Prostate gland (tissue), 2 donors: Measurements from ENCODE around the gene SLC9A4. TPM values are rescaled to one million over a fixed set of nuclear protein-coding genes. Genes with fewer than 3 reads are reported as not detected.
A peak's percentile ranks its signal among the peaks of the same experiment; 100 is the strongest.

Experiments used
- DNase-seq: peaks from one replicate; pipeline ENCODE4 v3.0.0-alpha.2; 2019; ENCODE audit warnings: low spot score
- H3K27ac ChIP-seq, 2 donors: fragments of 200-600 bp; sonication (generic); 2 replicates each; pipeline ENCODE4 v1.5.1; 2017 to 2019
- H3K27me3 ChIP-seq: fragments of 200-600 bp; sonication (generic); replicated peaks from 2 replicates; pipeline ENCODE4 v1.5.1; 2019; ENCODE audit not compliant: insufficient read depth
- H3K36me3 ChIP-seq, 2 donors: fragments of 200-600 bp; sonication (generic); 1 replicate in 1 of 2; 2 replicates in 1 of 2; pipeline versions ENCODE4 v1.5.1 to v1.8.1; 2017 to 2019
- H3K4me1 ChIP-seq: fragments of 200-600 bp; sonication (generic); replicated peaks from 2 replicates; pipeline ENCODE4 v1.5.1; 2019
- H3K4me3 ChIP-seq, 2 donors: fragments of 200-600 bp; sonication (generic); 2 replicates each; pipeline ENCODE4 v1.5.1; 2017 to 2019
- H3K9me3 ChIP-seq: fragments of 200-600 bp; sonication (generic); 2 replicates; pipeline ENCODE4 v1.5.1; 2017
- CTCF ChIP-seq, 4 experiments: fragments of 200-600 bp in 2 of 4; fragments of 450-650 bp in 2 of 4; sonication (generic) in 2 of 4; IDR thresholded peaks; 1 replicate in 3 of 4; 2 replicates in 1 of 4; pipeline ENCODE4 v1.5.1; 2016 to 2019; ENCODE audit warnings: antibody characterized with exemption in 4 of 4, mild to moderate bottlenecking in 2 of 4, moderate library complexity in 2 of 4
- POLR2A ChIP-seq: fragments of 450-650 bp; IDR thresholded peaks from one replicate; pipeline ENCODE4 v1.6.1; 2016; ENCODE audit warnings: antibody characterized with exemption, mild to moderate bottlenecking
- POLR2AphosphoS5 ChIP-seq: sonication (generic); formaldehyde crosslinking; IDR thresholded peaks from one replicate; pipeline ENCODE4 v1.6.1; 2017; ENCODE audit warnings: antibody characterized with exemption
- WGBS: methylation state at CpG from one replicate; pipeline ENCODE4 v1.1.5; 2018; 5-methylcytosine and 5-hydroxymethylcytosine counted together
- intact Hi-C: fragments of 100-400 bp; cut with DNase I; formaldehyde crosslinking; loops from one replicate; pipeline ENCODE4 v1.14.2; 2022
- total RNA-seq, 2 donors: library from RNA; depleted of rRNA; stranded (reverse); fragments of >200 nt; gene quantifications; one replicate each; pipeline ENCODE4 v1.1.0, GENCODE V29; 2016

The SLC9A4 gene
- total RNA-seq, 2 donors from 2014 or later: not detected

GRCh38 chr2:102520009-102520408 is 47.0 kb downstream of the SLC9A4 start:
- Histone ChIP-seq H3K9me3 (no peaks in the 10 kb centered on the region), H3K4me1 (no peaks in the 10 kb centered on the region), H3K4me3 (no peak overlapping the region), H3K36me3 (no peaks in the 10 kb centered on the region), H3K27me3 (no peaks in the 10 kb centered on the region), H3K27ac (no peak overlapping the region)
- peak; percentile 15 for DNase-seq
- TF ChIP-seq POLR2A (no peak), CTCF (IDR thresholded peaks at IDR 0.05) (peak in 3 of 4 experiments; percentile 47 to 51 (median 48)), POLR2AphosphoS5 (no peak)
- WGBS: 36% methylated on average over 2 of the region's 2 CpGs
- intact Hi-C loops: no loop called here

GRCh38 chr2:102520801-102521200 is 47.8 kb downstream of the SLC9A4 start:
- Histone ChIP-seq H3K4me1 (no peaks in the 10 kb centered on the region), H3K36me3 (no peaks in the 10 kb centered on the region), H3K27ac (no peak overlapping the region), H3K27me3 (no peaks in the 10 kb centered on the region), H3K9me3 (no peaks in the 10 kb centered on the region), H3K4me3 (no peak overlapping the region)
- DNase-seq: no peak
- TF ChIP-seq POLR2AphosphoS5: no peak
- no peak for TF ChIP-seq CTCF (IDR thresholded peaks at IDR 0.05)
- no peak for TF ChIP-seq POLR2A
- intact Hi-C loops: no loop called here
- 67% methylated on average over 1 of the region's 1 CpG for WGBS

- 84% methylated on average over 4 of the region's 4 CpGs for WGBS
- no peaks in the 10 kb centered on the region for H3K9me3 ChIP-seq
- H3K4me3 ChIP-seq: no peak overlapping the region
These were observed 49.1 kb downstream of the SLC9A4 start for GRCh38 chr2:102522162-102522561.

GRCh38 chr2:102522890-102523289 is 49.9 kb downstream of the SLC9A4 start:
- Histone ChIP-seq H3K4me1 (no peaks in the 10 kb centered on the region), H3K27me3 (no peaks in the 10 kb centered on the region), H3K9me3 (no peaks in the 10 kb centered on the region), H3K36me3 (no peaks in the 10 kb centered on the region), H3K4me3 (no peak overlapping the region), H3K27ac (no peak overlapping the region)
- TF ChIP-seq CTCF (IDR thresholded peaks at IDR 0.05): no peak
- no peak for TF ChIP-seq POLR2A
- TF ChIP-seq POLR2AphosphoS5: no peak
- intact Hi-C loops: no loop called here
- DNase-seq: no peak
- 95% methylated on average over 3 of the region's 3 CpGs for WGBS

More at GRCh38 chr2:102522162-102522561, 49.1 kb downstream of the SLC9A4 start:
- no peak overlapping the region for H3K27ac ChIP-seq
- no peaks in the 10 kb centered on the region for H3K27me3 ChIP-seq
- no peaks in the 10 kb centered on the region for H3K4me1 ChIP-seq
- TF ChIP-seq CTCF (IDR thresholded peaks at IDR 0.05): no peak
- TF ChIP-seq POLR2AphosphoS5: no peak
- no peak for TF ChIP-seq POLR2A
- no peaks in the 10 kb centered on the region for H3K36me3 ChIP-seq
- no peak for DNase-seq
- intact Hi-C loops: no loop called here

- no peak for TF ChIP-seq CTCF (IDR thresholded peaks at IDR 0.05)
- no peak for TF ChIP-seq POLR2AphosphoS5
- no peak for TF ChIP-seq POLR2A
- H3K4me1 ChIP-seq: no peaks in the 10 kb centered on the region
- H3K36me3 ChIP-seq: no peaks in the 10 kb centered on the region
- H3K9me3 ChIP-seq: no peaks in the 10 kb centered on the region
- 56% methylated on average over 3 of the region's 3 CpGs for WGBS
- no peaks in the 10 kb centered on the region for H3K27me3 ChIP-seq
- no peak overlapping the region for H3K4me3 ChIP-seq
- H3K27ac ChIP-seq: no peak overlapping the region
- intact Hi-C loops: no loop called here
- DNase-seq: no peak
These were observed 50.6 kb downstream of the SLC9A4 start for GRCh38 chr2:102523651-102524050.
